ENCODE results near the gene RRAS2. TPM values are rescaled to one million over a fixed set of nuclear protein-coding genes. Genes with fewer than 3 reads are reported as not detected.

RRAS2 gene
- total and polyA plus RNA-seq, 10 of the 15 experiments (the other 5 are each of a cell fraction or from before 2014, with no cell fraction given) = 26.9 to 72.4 (median 45.4) TPM

- peaks cover 21% of the 10 kb centered on the region for H3K79me2 ChIP-seq (ENCODE audit: control insufficient read depth, insufficient read depth, low read length)
- FAIRE-seq = no peak
- H3K9me3 ChIP-seq (replicated peaks; ENCODE audit: control insufficient read depth, insufficient read depth, low read length) = no peaks in the 10 kb centered on the region
- no peaks in the 10 kb centered on the region for H3K36me3 ChIP-seq (ENCODE audit: control insufficient read depth in 2 of 2, insufficient read depth in 2 of 2, low read length in 1 of 2)
- H3K9ac ChIP-seq (ENCODE audit: control insufficient read depth, insufficient read depth, low read length) = no peak overlapping the region
- H3K4me2 ChIP-seq (ENCODE audit: control insufficient read depth, insufficient read depth) = no peak overlapping the region
- TF ChIP-seq ZNF274 (IDR thresholded peaks at IDR 0.05; ENCODE audit: insufficient read depth, insufficient read length) = no peak
- no peak for TF ChIP-seq USF1 (IDR thresholded peaks at IDR 0.05; ENCODE audit: borderline replicate concordance, extremely low read length, insufficient read depth, low read depth, low read length)
- no peak for TF ChIP-seq TCF7 (IDR thresholded peaks at IDR 0.05; ENCODE audit: borderline replicate concordance)
- TF ChIP-seq RELB (IDR thresholded peaks at IDR 0.05; ENCODE audit: low read depth) = no peak
- TF ChIP-seq BACH1 (IDR thresholded peaks at IDR 0.05; ENCODE audit: borderline replicate concordance) = no peak
- no peak for TF ChIP-seq GATAD2B (conservative IDR thresholded peaks at IDR 0.05; ENCODE audit: low read depth)
- no peak for TF ChIP-seq POLR2A (IDR thresholded peaks at IDR 0.05; ENCODE audit: low read depth, low read length)
- no peak for TF ChIP-seq YY1 (IDR thresholded peaks at IDR 0.05; ENCODE audit: low read depth, low read length)
- no peak for TF ChIP-seq FOXM1 (IDR thresholded peaks at IDR 0.05; ENCODE audit: low read depth, low read length)
- H4K20me1 ChIP-seq (ENCODE audit: control insufficient read depth, insufficient read depth) = no peaks in the 10 kb centered on the region
- no peak for ATAC-seq
- no peaks in the 10 kb centered on the region for H3K27me3 ChIP-seq (replicated peaks in 1 of 2; ENCODE audit: control insufficient read depth in 2 of 2, insufficient read depth in 2 of 2, low read length in 1 of 2)
- no peak for DNase-seq (ENCODE audit: low read depth, low spot score)
- intact Hi-C loops (cut with micrococcal nuclease; ENCODE audit: unreplicated experiment) = no loop called here
- H2AFZ ChIP-seq (ENCODE audit: control insufficient read depth, low read depth, low read length) = no peak overlapping the region
- in situ Hi-C loops (cut with MboI) = no loop called here
- no peak overlapping the region for H3K4me3 ChIP-seq
- peaks cover 4% of the 10 kb centered on the region; the same call in 1 of the 2 replicates for H3K4me1 ChIP-seq (ENCODE audit: control insufficient read depth, insufficient read depth, low read length)
- ChIA-PET RAD21 (ENCODE audit: unreplicated experiment) (interaction anchor here (1.0 to 1.1 kb wide), 2 partner anchors 57 to 91 kb away, joined by 3 read pairs; no protein-coding TSS in a partner anchor), CTCF (interaction anchor here (1.2 to 1.7 kb wide), 5 partner anchors 9 to 93 kb away, joined by 3 to 6 read pairs (median 5); no protein-coding TSS in a partner anchor), POLR2A (interaction anchor here (0.5 kb wide), 1 partner anchor 68 kb away, joined by 3 read pairs; no protein-coding TSS in a partner anchor), SMC1A (ENCODE audit: uncharacterized antibody, unreplicated experiment) (interaction anchor here (1.0 to 2.5 kb wide), 4 partner anchors 17 to 58 kb away, joined by 3 to 9 read pairs (median 8); no protein-coding TSS in a partner anchor)
- H3K27ac ChIP-seq (ENCODE audit: control insufficient read depth, insufficient read depth) = no peak overlapping the region
- BruUV-seq (replicated peaks) = no TSS peak
Observed at GRCh38 chr11:14361951-14362350, 3.0 kb upstream of the RRAS2 start.
